Measurements from ENCODE around the gene MYOCD.

- TF ChIP-seq CTCF (IDR thresholded peaks at IDR 0.05) = no peak
- TF ChIP-seq POLR2A (IDR thresholded peaks at IDR 0.05) = no peak
Observed at GRCh38 chr17:12664252-12664651, 1.4 kb upstream of the MYOCD start.
